Heart left ventricle (tissue), 16 donors: Measurements from ENCODE around the gene FAM171A1. TPM values are rescaled to one million over a fixed set of nuclear protein-coding genes. Genes with fewer than 3 reads are reported as not detected.
A peak's percentile ranks its signal among the peaks of the same experiment; 100 is the strongest.

Source experiments
- ATAC-seq, 4 donors: fragments of 200-7000 bp; cut with Tn5 transposase; one replicate each; pipeline ENCODE4 v1.9.1; 2020 to 2022; ENCODE audit warnings: moderate library complexity in 4 of 4, mild to moderate bottlenecking in 3 of 4, moderate number of reproducible peaks in 1 of 4
- DNase-seq, 5 donors: peaks; one replicate each; pipeline ENCODE4 v3.0.0-alpha.2; 2020
- H3K27ac ChIP-seq, 12 donors: fragments of 200-600 bp; sonication (generic) in 4 of 12; one replicate each; pipeline versions ENCODE4 v1.5.0 to v1.8.0; 2016 to 2022; ENCODE audit warnings: mild to moderate bottlenecking in 2 of 12
- H3K27me3 ChIP-seq, 9 donors: fragments of 200-600 bp; sonication (generic) in 2 of 9; one replicate each; pipeline versions ENCODE4 v1.5.1 to v1.8.0; 2016 to 2022; ENCODE audit warnings: mild to moderate bottlenecking in 3 of 9
- H3K36me3 ChIP-seq, 9 donors: fragments of 200-600 bp; sonication (generic) in 2 of 9; one replicate each; pipeline versions ENCODE4 v1.5.0 to v1.8.0; 2018 to 2022; ENCODE audit warnings: mild to moderate bottlenecking in 2 of 9
- H3K4me1 ChIP-seq, 12 donors: fragments of 200-600 bp; sonication (generic) in 4 of 12; one replicate each; pipeline versions ENCODE4 v1.5.0 to v1.8.0; 2016 to 2022; ENCODE audit warnings: mild to moderate bottlenecking in 3 of 12
- H3K4me3 ChIP-seq, 12 donors: fragments of 200-600 bp; sonication (generic) in 4 of 12; one replicate each; pipeline versions ENCODE4 v1.5.0 to v1.8.0; 2017 to 2022; ENCODE audit warnings: mild to moderate bottlenecking in 9 of 12, moderate library complexity in 4 of 12
- H3K9me3 ChIP-seq, 12 donors: fragments of 200-600 bp; sonication (generic) in 4 of 12; one replicate each; pipeline versions ENCODE4 v1.5.0 to v1.8.0; 2016 to 2022; ENCODE audit warnings: mild to moderate bottlenecking in 1 of 12
- POLR2A ChIP-seq, 2 donors: fragments of 450-650 bp; IDR thresholded peaks; one replicate each; pipeline ENCODE4 v1.6.1; 2017; ENCODE audit warnings: antibody characterized with exemption in 2 of 2, mild to moderate bottlenecking in 2 of 2, moderate library complexity in 2 of 2
- WGBS, 4 donors: extraction: QIAGEN DNeasy Blood & Tissue Kit in 2 of 4; methylation state at CpG; one replicate each; pipeline versions ENCODE4 v1.1.5 to v1.1.7; 2013 to 2018; 5-methylcytosine and 5-hydroxymethylcytosine counted together
- intact Hi-C, 10 donors: fragments of 100-400 bp; cut with DNase I; formaldehyde crosslinking; loops; one replicate each; pipeline versions ENCODE4 v1.11.1 to v1.14.2; 2022
- polyA plus RNA-seq, 2 donors: library from polyadenylated mRNA; stranded (reverse); fragments of 200-250 nt; gene quantifications; one replicate each; pipeline ENCODE4 v1.2.3, GENCODE V29; 2013
- total RNA-seq, 9 donors: library from RNA; depleted of rRNA in 2 of 9; stranded (reverse); fragments of >200 nt in 2 of 9; fragmentation: NEBNext Ultra II Directional in 3 of 9; extraction: Animal tissue kit (Norgen Biotek cat#: 25700) in 3 of 9; gene quantifications; one replicate each; pipeline versions ENCODE4 v1.1.0 to v1.2.4, GENCODE V29; 2016 to 2023
- TF ChIP-seq, protein P1 (sequence below), 12 donors: fragments of 200-600 bp; sonication (generic) in 4 of 12; IDR thresholded peaks; one replicate each; pipeline versions ENCODE4 v1.5.0 to v1.8.0; 2018 to 2022; ENCODE audit warnings: antibody characterized with exemption in 12 of 12, mild to moderate bottlenecking in 5 of 12
- donor health status: ischemic (EF 13 %, LVEDD 7.1; RV severe dilation, severe dysfunction).
- donor health status: healthy with polysubstance abuse.
- donor health status: DM: no; HTN: yes; CAD: no.
- donor health status: DM: no; HTN: no; CAD: no.
- donor health status: ischemic (EF 25% LVEDD 6.9; RV normal size, moderate dysfunction).
- donor health status: ischemic (EF 25% LVEDD 5.7; RV mildly dilated, moderate dysfunction).
- donor health status: healthy.
- donor health status: DM: yes; HTN: yes; CAD: no.
- donor health status: ischemic (EF 35%, LVEDD 5.7; RV mildly dilated, moderate dysfunction).
- donor health status: nonischemic (EF 11% LVEDD 7.7; RV severe dilation, severe dysfunction).
- donor health status: DM: yes; HTN: yes; CAD: no.
- donor health status: PGD.
- donor health status: ischemic (EF 29% LVEDD 5.4; RV normal size, mild dysfunction).
- donor health status: nonischemic (EF 23%, LVEDD 6.1; RV moderate dilation, normal function).

The FAM171A1 gene
- total and polyA plus RNA-seq, 11 donors: 4.1 to 18.0 (median 9.8) TPM

GRCh38 chr10:15166325-15166724 is 204.8 kb downstream of the FAM171A1 start:
- ATAC-seq: no peak
- H3K4me3 ChIP-seq: peak overlapping the region in 7 of 12 donors; percentile 8 to 99 (median 75)
- intact Hi-C loops: loop anchor here in 3 of 10 donors (5.0 kb wide), 3 partner anchors 36 to 209 kb away; partner anchors contain the start of genes MEIG1 (in 1 of the 3) and RPP38 (in 1 of the 3)

GRCh38 chr10:15163253-15163828 is 207.7 kb downstream of the FAM171A1 start:
- DNase-seq (no peak), ATAC-seq (no peak)
- Histone ChIP-seq H3K4me3 (no peak overlapping the region), H3K27ac (no peak overlapping the region), H3K9me3 (no peaks in the 10 kb centered on the region), H3K36me3 (no peaks in the 10 kb centered on the region), H3K27me3 (no peaks in the 10 kb centered on the region), H3K4me1 (peaks cover 0 to 33% (median 14%) of the 10 kb centered on the region in 12 donors)
- intact Hi-C loops: no loop called here
- 25 to 48% (median 36%) methylated on average over 2 of the region's 2 CpGs for WGBS, 4 donors
- TF ChIP-seq, protein P1, sequence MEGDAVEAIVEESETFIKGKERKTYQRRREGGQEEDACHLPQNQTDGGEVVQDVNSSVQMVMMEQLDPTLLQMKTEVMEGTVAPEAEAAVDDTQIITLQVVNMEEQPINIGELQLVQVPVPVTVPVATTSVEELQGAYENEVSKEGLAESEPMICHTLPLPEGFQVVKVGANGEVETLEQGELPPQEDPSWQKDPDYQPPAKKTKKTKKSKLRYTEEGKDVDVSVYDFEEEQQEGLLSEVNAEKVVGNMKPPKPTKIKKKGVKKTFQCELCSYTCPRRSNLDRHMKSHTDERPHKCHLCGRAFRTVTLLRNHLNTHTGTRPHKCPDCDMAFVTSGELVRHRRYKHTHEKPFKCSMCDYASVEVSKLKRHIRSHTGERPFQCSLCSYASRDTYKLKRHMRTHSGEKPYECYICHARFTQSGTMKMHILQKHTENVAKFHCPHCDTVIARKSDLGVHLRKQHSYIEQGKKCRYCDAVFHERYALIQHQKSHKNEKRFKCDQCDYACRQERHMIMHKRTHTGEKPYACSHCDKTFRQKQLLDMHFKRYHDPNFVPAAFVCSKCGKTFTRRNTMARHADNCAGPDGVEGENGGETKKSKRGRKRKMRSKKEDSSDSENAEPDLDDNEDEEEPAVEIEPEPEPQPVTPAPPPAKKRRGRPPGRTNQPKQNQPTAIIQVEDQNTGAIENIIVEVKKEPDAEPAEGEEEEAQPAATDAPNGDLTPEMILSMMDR (IDR thresholded peaks at IDR 0.05): no peak
- no peak for TF ChIP-seq POLR2A (IDR thresholded peaks at IDR 0.05)

More at GRCh38 chr10:15166325-15166724, 204.8 kb downstream of the FAM171A1 start:
- Histone ChIP-seq H3K36me3 (no peaks in the 10 kb centered on the region), H3K27me3 (no peaks in the 10 kb centered on the region), H3K9me3 (no peaks in the 10 kb centered on the region), H3K4me1 (peaks cover 3 to 50% (median 28%) of the 10 kb centered on the region in 12 donors), H3K27ac (no peak overlapping the region)
- DNase-seq: no peak
- WGBS, 4 donors: 51 to 66% (median 60%) methylated on average over 2 of the region's 2 CpGs
- TF ChIP-seq, protein P1 (IDR thresholded peaks at IDR 0.05): no peak
- TF ChIP-seq POLR2A (IDR thresholded peaks at IDR 0.05): no peak

Other genes with a start within 250 kb of the FAM171A1 start
- 10 to 100 TPM; 11.6 to 19.0 (median 13.2) TPM for gene NMT2, start 202.6 kb downstream of the FAM171A1 start, total RNA-seq
- gene NMT2, start 202.6 kb downstream of the FAM171A1 start, polyA plus RNA-seq: 1 to 10 TPM; 6.7 to 8.0 TPM